CD14-positive monocyte (primary cell): ENCODE measurements around the gene DYNC2H1. TPM values are rescaled to one million over a fixed set of nuclear protein-coding genes. Genes with fewer than 3 reads are reported as not detected.

ENCODE experiments used
- DNase-seq, 3 donors: peaks; one replicate each; pipeline ENCODE4 v3.0.0-alpha.2; 2011 to 2022
- H2AFZ ChIP-seq: 2 replicates; pipeline ENCODE4 v1.6.0; 2012; ENCODE audit warnings: mild to moderate bottlenecking, low read depth, low read length, inconsistent platforms; ENCODE audit not compliant: insufficient read depth, poor library complexity, severe bottlenecking
- H3K27ac ChIP-seq, 2 donors: 1 replicate in 1 of 2; 2 replicates in 1 of 2; pipeline ENCODE4 v1.5.1; 2012 to 2013; ENCODE audit warnings: low read length in 2 of 2, control low read depth in 1 of 2, inconsistent platforms in 1 of 2, low read depth in 1 of 2, mild to moderate bottlenecking in 1 of 2
- H3K27me3 ChIP-seq, 2 donors: one replicate each; pipeline versions ENCODE4 v1.6.0 to v1.6.1; 2011 to 2013; ENCODE audit warnings: low read length in 2 of 2; ENCODE audit not compliant: control insufficient read depth in 2 of 2, insufficient read depth in 2 of 2
- H3K36me3 ChIP-seq, 2 donors: replicated peaks in 1 of 2; 1 replicate in 1 of 2; 2 replicates in 1 of 2; pipeline versions ENCODE4 v1.5.1 to v1.6.1; 2012 to 2013; ENCODE audit warnings: low read length in 2 of 2, control low read depth in 1 of 2, inconsistent platforms in 1 of 2, mild to moderate bottlenecking in 1 of 2; ENCODE audit not compliant: insufficient read depth in 2 of 2, control insufficient read depth in 1 of 2
- H3K4me1 ChIP-seq, 2 donors: 1 replicate in 1 of 2; 2 replicates in 1 of 2; pipeline versions ENCODE4 v1.5.1 to v1.6.1; 2012 to 2013; ENCODE audit warnings: low read length in 2 of 2, control low read depth in 1 of 2, inconsistent platforms in 1 of 2, mild to moderate bottlenecking in 1 of 2, moderate library complexity in 1 of 2; ENCODE audit not compliant: insufficient read depth in 2 of 2, control insufficient read depth in 1 of 2
- H3K4me2 ChIP-seq: replicated peaks from 2 replicates; pipeline ENCODE3; 2012; ENCODE audit warnings: low read length, moderate library complexity, mild to moderate bottlenecking; ENCODE audit not compliant: poor library complexity, severe bottlenecking; ENCODE audit errors: extremely low read depth
- H3K4me3 ChIP-seq, 3 experiments: fragments of 200-600 bp in 1 of 3; sonication (generic) in 1 of 3; replicated peaks in 1 of 3; 1 replicate in 2 of 3; 2 replicates in 1 of 3; pipeline ENCODE4 v1.5.1; 2011 to 2013; ENCODE audit warnings: low read length in 3 of 3, mild to moderate bottlenecking in 3 of 3, control low read depth in 2 of 3, low read depth in 2 of 3, inconsistent platforms in 1 of 3, moderate library complexity in 1 of 3
- H3K79me2 ChIP-seq: 2 replicates; pipeline ENCODE4 v1.6.0; 2012; ENCODE audit warnings: mild to moderate bottlenecking, control low read depth, inconsistent platforms, low read length, moderate library complexity; ENCODE audit not compliant: insufficient read depth
- H3K9ac ChIP-seq: 2 replicates; pipeline ENCODE4 v1.6.0; 2017; ENCODE audit warnings: low read length, mild to moderate bottlenecking; ENCODE audit not compliant: insufficient read depth, poor library complexity, severe bottlenecking
- H3K9me3 ChIP-seq, 2 donors: replicated peaks in 1 of 2; 1 replicate in 1 of 2; 2 replicates in 1 of 2; pipeline versions ENCODE4 v1.5.1 to v1.6.1; 2012 to 2013; ENCODE audit warnings: low read length in 2 of 2, control low read depth in 1 of 2; ENCODE audit not compliant: control insufficient read depth in 1 of 2, insufficient read depth in 1 of 2
- H4K20me1 ChIP-seq: 2 replicates; pipeline ENCODE4 v1.6.0; 2012; ENCODE audit warnings: mild to moderate bottlenecking, low read length, control low read depth, moderate library complexity; ENCODE audit not compliant: insufficient read depth
- H3K27ac Mint-ChIP-seq, 7 donors: one replicate each; pipeline ENCODE4 v1.8.0; 2020; ENCODE audit warnings: mild to moderate bottlenecking in 7 of 7, mixed read lengths in 7 of 7, moderate library complexity in 6 of 7, inconsistent platforms in 2 of 7
- H3K27me3 Mint-ChIP-seq, 3 donors: one replicate each; pipeline ENCODE4 v1.8.0; 2021 to 2022; ENCODE audit warnings: low read depth in 3 of 3, mild to moderate bottlenecking in 3 of 3, mixed read lengths in 3 of 3, moderate library complexity in 3 of 3, inconsistent platforms in 1 of 3
- H3K36me3 Mint-ChIP-seq, 2 donors: one replicate each; pipeline ENCODE4 v1.8.0; 2020; ENCODE audit warnings: mixed read lengths in 2 of 2, inconsistent platforms in 1 of 2, mild to moderate bottlenecking in 1 of 2
- H3K4me1 Mint-ChIP-seq: one replicate; pipeline ENCODE4 v1.8.0; 2020; ENCODE audit warnings: mild to moderate bottlenecking, mixed read lengths
- H3K4me3 Mint-ChIP-seq, 2 donors: one replicate each; pipeline ENCODE4 v1.8.0; 2020; ENCODE audit warnings: mild to moderate bottlenecking in 2 of 2, mixed read lengths in 2 of 2, moderate library complexity in 1 of 2
- H3K9me3 Mint-ChIP-seq, 7 donors: one replicate each; pipeline ENCODE4 v1.8.0; 2020 to 2022; ENCODE audit warnings: mixed read lengths in 7 of 7, mild to moderate bottlenecking in 6 of 7, moderate library complexity in 6 of 7, inconsistent platforms in 2 of 7
- CTCF ChIP-seq: fragments of 200-600 bp; IDR thresholded peaks from one replicate; pipeline ENCODE4 v1.8.0; 2022; ENCODE audit warnings: antibody characterized with exemption, mild to moderate bottlenecking
- whole genome bisulfite sequencing: methylation state at CpG from one replicate; pipeline ENCODE4 v1.1.5; 2013; ENCODE audit warnings: missing lambda C conversion rate; ENCODE audit not compliant: insufficient coverage; 5-methylcytosine and 5-hydroxymethylcytosine counted together
- intact Hi-C, 2 donors: fragments of 100-400 bp; cut with micrococcal nuclease; formaldehyde crosslinking; loops; one replicate each; pipeline versions ENCODE4 v1.15.0 to v1.15.1; 2023
- polyA plus RNA-seq, 3 donors: library from polyadenylated mRNA; depleted of rRNA in 1 of 3; unstranded in 2 of 3; stranded (reverse) in 1 of 3; fragments of 300-500 nt in 2 of 3; fragments of >200 nt in 1 of 3; fragmentation: Illumina TruSeq in 2 of 3; gene quantifications; 1 replicate in 2 of 3; 2 replicates in 1 of 3; pipeline ENCODE4 v1.2.3, GENCODE V29; 2012 to 2021

Gene DYNC2H1
- polyA plus RNA-seq, 3 donors, result 0.10 to 1.5 (median 0.36) TPM

GRCh38 chr11:103433386-103434072 lies 324.3 kb downstream of the DYNC2H1 start:
- H3K36me3 Mint-ChIP-seq, result no peaks in the 10 kb centered on the region
- Histone ChIP-seq H4K20me1 (no peaks in the 10 kb centered on the region), H3K4me1 (no peaks in the 10 kb centered on the region), H3K4me2 (no peak overlapping the region), H3K27ac (no peak overlapping the region), H3K79me2 (no peaks in the 10 kb centered on the region), H2AFZ (no peak overlapping the region), H3K4me3 (no peak overlapping the region), H3K27me3 (no peaks in the 10 kb centered on the region), H3K9me3 (no peaks in the 10 kb centered on the region), H3K36me3 (no peaks in the 10 kb centered on the region), H3K9ac (no peak overlapping the region)
- WGBS, result no CpG with 5 or more reads among the region's 6 CpGs
- H3K9me3 Mint-ChIP-seq, result peaks cover 0 to 3% (median 2%) of the 10 kb centered on the region in 7 donors
- no peak for TF ChIP-seq CTCF
- H3K27me3 Mint-ChIP-seq, result peaks cover 0 to 1% (median 0%) of the 10 kb centered on the region in 3 donors
- H3K4me3 Mint-ChIP-seq, result no peak overlapping the region
- intact Hi-C loops, result no loop called here
- H3K27ac Mint-ChIP-seq, result no peak overlapping the region
- no peak for DNase-seq
- no peaks in the 10 kb centered on the region for H3K4me1 Mint-ChIP-seq

DNA sequence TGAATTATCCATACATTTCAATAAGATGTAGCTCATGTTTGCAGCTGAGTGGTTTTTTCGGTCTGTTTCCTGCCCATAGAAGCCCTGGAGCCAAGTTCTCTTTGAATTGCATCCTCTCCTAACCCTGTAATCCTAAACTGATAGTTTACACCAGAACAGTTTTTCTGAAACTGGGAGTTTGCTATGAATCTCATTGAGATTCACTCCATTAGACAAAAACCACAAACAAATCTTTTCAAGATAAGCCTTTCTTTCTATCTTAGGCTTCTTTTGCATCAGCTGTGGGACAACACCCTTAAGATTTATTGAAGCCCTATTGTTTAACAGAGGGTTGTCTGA lies 324.8 kb downstream of the DYNC2H1 start:
- intact Hi-C loops, result no loop called here
- Histone ChIP-seq H4K20me1 (no peaks in the 10 kb centered on the region), H3K4me3 (no peak overlapping the region), H2AFZ (no peak overlapping the region), H3K36me3 (no peaks in the 10 kb centered on the region), H3K4me1 (no peaks in the 10 kb centered on the region), H3K9me3 (no peaks in the 10 kb centered on the region), H3K79me2 (no peaks in the 10 kb centered on the region), H3K27ac (no peak overlapping the region), H3K4me2 (no peak overlapping the region), H3K9ac (no peak overlapping the region), H3K27me3 (no peaks in the 10 kb centered on the region)
- WGBS, result no CpG with 5 or more reads among the region's 1 CpG
- H3K27me3 Mint-ChIP-seq, result peaks cover 0 to 1% (median 0%) of the 10 kb centered on the region in 3 donors
- H3K4me3 Mint-ChIP-seq, result no peak overlapping the region
- H3K36me3 Mint-ChIP-seq, result no peaks in the 10 kb centered on the region
- no peak for TF ChIP-seq CTCF
- no peak for DNase-seq
- H3K4me1 Mint-ChIP-seq, result no peaks in the 10 kb centered on the region
- H3K9me3 Mint-ChIP-seq, result peaks cover 0 to 3% (median 2%) of the 10 kb centered on the region in 7 donors
- no peak overlapping the region for H3K27ac Mint-ChIP-seq
